ENCODE results near the gene MGA.

MGA gene

DNA sequence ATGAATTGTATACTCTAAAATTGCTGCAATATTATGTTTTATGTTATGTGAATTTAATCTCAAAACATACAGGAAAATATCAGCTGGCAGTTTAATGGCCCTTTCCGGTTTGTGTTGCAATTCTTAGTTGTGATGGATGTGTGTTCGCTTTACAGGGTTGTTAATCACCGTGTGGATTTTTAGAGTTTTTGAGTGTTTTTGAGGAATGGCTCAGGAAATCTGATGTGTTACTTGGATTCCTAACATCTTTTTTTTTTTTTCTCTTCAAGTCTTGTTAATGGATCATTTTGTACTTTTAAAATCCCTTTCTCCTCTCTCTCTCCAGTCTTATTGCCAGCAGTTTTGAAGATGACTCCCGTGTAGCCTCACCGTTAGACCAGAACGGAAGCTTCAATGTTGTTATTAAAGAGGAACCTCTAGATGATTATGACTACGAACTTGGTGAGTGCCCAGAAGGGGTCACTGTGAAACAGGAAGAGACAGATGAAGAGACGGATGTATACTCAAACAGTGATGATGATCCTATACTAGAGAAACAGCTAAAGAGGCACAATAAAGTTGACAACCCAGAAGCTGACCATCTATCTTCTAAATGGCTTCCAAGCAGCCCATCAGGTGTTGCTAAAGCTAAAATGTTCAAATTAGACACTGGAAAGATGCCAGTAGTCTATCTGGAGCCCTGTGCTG lies 35.7 kb downstream of the MGA start:
- Histone ChIP-seq H2BK15ac (ENCODE audit: low read length) (no peak overlapping the region), H3K36me3 (replicated peaks in 1 of 2; ENCODE audit: control insufficient read depth in 2 of 2, insufficient read depth in 2 of 2, low read length in 2 of 2) (peaks cover 2 to 43% of the 10 kb centered on the region in 2 donors), H3K9ac (ENCODE audit: low read depth, low read length, poor library complexity) (no peak overlapping the region), H4K8ac (ENCODE audit: low read depth, low read length) (no peak overlapping the region), H2BK5ac (ENCODE audit: low read length) (no peak overlapping the region), H2BK12ac (ENCODE audit: low read length) (no peak overlapping the region), H3K27me3 (ENCODE audit: control insufficient read depth in 3 of 3, insufficient read depth in 3 of 3, low read depth in 1 of 3, low read length in 3 of 3) (no peaks in the 10 kb centered on the region), H3K4me3 (ENCODE audit: low read length in 2 of 2) (no peak overlapping the region), H3K79me1 (ENCODE audit: low read depth, low read length) (no peaks in the 10 kb centered on the region), H3K4ac (ENCODE audit: low read length) (no peak overlapping the region), H3K14ac (ENCODE audit: low read length) (no peak overlapping the region), H2AK5ac (ENCODE audit: low read depth, low read length) (no peak overlapping the region), H3K18ac (ENCODE audit: low read length) (no peak overlapping the region), H3K27ac (replicated peaks; ENCODE audit: low read length) (no peak overlapping the region), H3K23ac (ENCODE audit: low read depth, low read length, poor library complexity) (no peak overlapping the region), H3K9me3 (replicated peaks in 1 of 2; ENCODE audit: control insufficient read depth in 2 of 2, insufficient read depth in 1 of 2, low read depth in 1 of 2, low read length in 2 of 2) (peaks cover 0 to 3% of the 10 kb centered on the region in 2 donors), H2AFZ (ENCODE audit: low read length) (no peak overlapping the region), H3K4me2 (ENCODE audit: insufficient read depth, low read length, poor library complexity, severe bottlenecking) (no peak overlapping the region), H4K91ac (ENCODE audit: low read depth, low read length, poor library complexity) (no peak overlapping the region), H3K4me1 (ENCODE audit: control insufficient read depth in 2 of 2, insufficient read depth in 1 of 2, low read depth in 1 of 2, low read length in 2 of 2) (no peaks in the 10 kb centered on the region), H2BK120ac (ENCODE audit: low read depth, low read length) (no peak overlapping the region)
- no CpG with 5 or more reads among the region's 8 CpGs for WGBS, 2 donors (ENCODE audit: extremely low coverage in 2 of 2, insufficient read length in 2 of 2, insufficient replicate concordance in 1 of 2)
- no peak for DNase-seq (ENCODE audit: low spot score)

- H2BK12ac ChIP-seq (ENCODE audit: low read length) = no peak overlapping the region
- H3K9ac ChIP-seq (ENCODE audit: low read depth, low read length, poor library complexity) = no peak overlapping the region
- no peak overlapping the region for H3K14ac ChIP-seq (ENCODE audit: low read length)
- no peaks in the 10 kb centered on the region for H3K79me1 ChIP-seq (ENCODE audit: low read depth, low read length)
- H2BK5ac ChIP-seq (ENCODE audit: low read length) = no peak overlapping the region
- no peak overlapping the region for H2AFZ ChIP-seq (ENCODE audit: low read length)
- no CpG with 5 or more reads among the region's 2 CpGs for WGBS, 2 donors (ENCODE audit: extremely low coverage in 2 of 2, insufficient read length in 2 of 2, insufficient replicate concordance in 1 of 2)
- H4K91ac ChIP-seq (ENCODE audit: low read depth, low read length, poor library complexity) = no peak overlapping the region
- H3K4me3 ChIP-seq (ENCODE audit: low read length in 2 of 2) = no peak overlapping the region
- no peaks in the 10 kb centered on the region for H3K27me3 ChIP-seq (ENCODE audit: control insufficient read depth in 3 of 3, insufficient read depth in 3 of 3, low read depth in 1 of 3, low read length in 3 of 3)
- H3K36me3 ChIP-seq (replicated peaks in 1 of 2; ENCODE audit: control insufficient read depth in 2 of 2, insufficient read depth in 2 of 2, low read length in 2 of 2) = peaks cover 2 to 62% of the 10 kb centered on the region in 2 donors
- H2BK120ac ChIP-seq (ENCODE audit: low read depth, low read length) = no peak overlapping the region
- no peak overlapping the region for H4K8ac ChIP-seq (ENCODE audit: low read depth, low read length)
- H3K18ac ChIP-seq (ENCODE audit: low read length) = no peak overlapping the region
- peaks cover 0 to 3% of the 10 kb centered on the region in 2 donors for H3K9me3 ChIP-seq (replicated peaks in 1 of 2; ENCODE audit: control insufficient read depth in 2 of 2, insufficient read depth in 1 of 2, low read depth in 1 of 2, low read length in 2 of 2)
- H3K27ac ChIP-seq (replicated peaks; ENCODE audit: low read length) = no peak overlapping the region
- H2BK15ac ChIP-seq (ENCODE audit: low read length) = no peak overlapping the region
- no peak overlapping the region for H2AK5ac ChIP-seq (ENCODE audit: low read depth, low read length)
- H3K23ac ChIP-seq (ENCODE audit: low read depth, low read length, poor library complexity) = no peak overlapping the region
- H3K4ac ChIP-seq (ENCODE audit: low read length) = no peak overlapping the region
- DNase-seq (ENCODE audit: low spot score) = no peak
- no peak overlapping the region for H3K4me2 ChIP-seq (ENCODE audit: insufficient read depth, low read length, poor library complexity, severe bottlenecking)
- H3K4me1 ChIP-seq (ENCODE audit: control insufficient read depth in 2 of 2, insufficient read depth in 1 of 2, low read depth in 1 of 2, low read length in 2 of 2) = no peaks in the 10 kb centered on the region
These were observed 38.6 kb downstream of the MGA start for GRCh38 chr15:41698779-41699178.

- no peaks in the 10 kb centered on the region for H3K79me1 ChIP-seq (ENCODE audit: low read depth, low read length)
- no peak overlapping the region for H3K4ac ChIP-seq (ENCODE audit: low read length)
- H3K36me3 ChIP-seq (replicated peaks in 1 of 2; ENCODE audit: control insufficient read depth in 2 of 2, insufficient read depth in 2 of 2, low read length in 2 of 2) = peaks cover 0 to 66% of the 10 kb centered on the region in 2 donors
- H3K14ac ChIP-seq (ENCODE audit: low read length) = no peak overlapping the region
- no peaks in the 10 kb centered on the region for H3K4me1 ChIP-seq (ENCODE audit: control insufficient read depth in 2 of 2, insufficient read depth in 1 of 2, low read depth in 1 of 2, low read length in 2 of 2)
- H3K27me3 ChIP-seq (ENCODE audit: control insufficient read depth in 3 of 3, insufficient read depth in 3 of 3, low read depth in 1 of 3, low read length in 3 of 3) = no peaks in the 10 kb centered on the region
- H2AFZ ChIP-seq (ENCODE audit: low read length) = no peak overlapping the region
- no peak overlapping the region for H3K18ac ChIP-seq (ENCODE audit: low read length)
- H2BK5ac ChIP-seq (ENCODE audit: low read length) = no peak overlapping the region
- H4K8ac ChIP-seq (ENCODE audit: low read depth, low read length) = no peak overlapping the region
- no peak overlapping the region for H3K23ac ChIP-seq (ENCODE audit: low read depth, low read length, poor library complexity)
- no peak overlapping the region for H4K91ac ChIP-seq (ENCODE audit: low read depth, low read length, poor library complexity)
- no peak overlapping the region for H3K4me3 ChIP-seq (ENCODE audit: low read length in 2 of 2)
- H2AK5ac ChIP-seq (ENCODE audit: low read depth, low read length) = no peak overlapping the region
- no peak overlapping the region for H3K9ac ChIP-seq (ENCODE audit: low read depth, low read length, poor library complexity)
- DNase-seq (ENCODE audit: low spot score) = no peak
- H3K27ac ChIP-seq (replicated peaks; ENCODE audit: low read length) = no peak overlapping the region
- no peak overlapping the region for H2BK120ac ChIP-seq (ENCODE audit: low read depth, low read length)
- H2BK12ac ChIP-seq (ENCODE audit: low read length) = no peak overlapping the region
- peaks cover 0 to 3% of the 10 kb centered on the region in 2 donors for H3K9me3 ChIP-seq (replicated peaks in 1 of 2; ENCODE audit: control insufficient read depth in 2 of 2, insufficient read depth in 1 of 2, low read depth in 1 of 2, low read length in 2 of 2)
- no peak overlapping the region for H3K4me2 ChIP-seq (ENCODE audit: insufficient read depth, low read length, poor library complexity, severe bottlenecking)
- H2BK15ac ChIP-seq (ENCODE audit: low read length) = no peak overlapping the region
These were observed 42.9 kb downstream of the MGA start for GRCh38 chr15:41703120-41703519.

GRCh38 chr15:41713047-41713446 lies 52.8 kb downstream of the MGA start:
- Histone ChIP-seq H2BK12ac (ENCODE audit: low read length) (no peak overlapping the region), H3K23ac (ENCODE audit: low read depth, low read length, poor library complexity) (no peak overlapping the region), H2BK5ac (ENCODE audit: low read length) (no peak overlapping the region), H2AFZ (ENCODE audit: low read length) (no peak overlapping the region), H3K9me3 (replicated peaks in 1 of 2; ENCODE audit: control insufficient read depth in 2 of 2, insufficient read depth in 1 of 2, low read depth in 1 of 2, low read length in 2 of 2) (no peaks in the 10 kb centered on the region), H4K91ac (ENCODE audit: low read depth, low read length, poor library complexity) (no peak overlapping the region), H4K8ac (ENCODE audit: low read depth, low read length) (no peak overlapping the region), H2BK120ac (ENCODE audit: low read depth, low read length) (no peak overlapping the region), H3K36me3 (replicated peaks in 1 of 2; ENCODE audit: control insufficient read depth in 2 of 2, insufficient read depth in 2 of 2, low read length in 2 of 2) (peaks cover 10 to 73% of the 10 kb centered on the region in 2 donors), H2BK15ac (ENCODE audit: low read length) (no peak overlapping the region), H3K18ac (ENCODE audit: low read length) (no peak overlapping the region), H2AK5ac (ENCODE audit: low read depth, low read length) (no peak overlapping the region), H3K27me3 (ENCODE audit: control insufficient read depth in 3 of 3, insufficient read depth in 3 of 3, low read depth in 1 of 3, low read length in 3 of 3) (no peaks in the 10 kb centered on the region), H3K4me2 (ENCODE audit: insufficient read depth, low read length, poor library complexity, severe bottlenecking) (no peak overlapping the region), H3K9ac (ENCODE audit: low read depth, low read length, poor library complexity) (no peak overlapping the region), H3K27ac (replicated peaks; ENCODE audit: low read length) (no peak overlapping the region), H3K4me3 (ENCODE audit: low read length in 2 of 2) (no peak overlapping the region), H3K4ac (ENCODE audit: low read length) (no peak overlapping the region), H3K4me1 (ENCODE audit: control insufficient read depth in 2 of 2, insufficient read depth in 1 of 2, low read depth in 1 of 2, low read length in 2 of 2) (no peaks in the 10 kb centered on the region), H3K14ac (ENCODE audit: low read length) (no peak overlapping the region), H3K79me1 (ENCODE audit: low read depth, low read length) (no peaks in the 10 kb centered on the region)
- WGBS, 2 donors (ENCODE audit: extremely low coverage in 2 of 2, insufficient read length in 2 of 2, insufficient replicate concordance in 1 of 2) = no CpG with 5 or more reads among the region's 6 CpGs
- no peak for DNase-seq (ENCODE audit: low spot score)

Measured in neuronal stem cell (in vitro differentiated cells).